HUES6 (cell line): ENCODE measurements around the gene CBLL1.

ENCODE experiments used
- H3K27ac ChIP-seq: 2 replicates; pipeline ENCODE4 v1.7.0; 2013; ENCODE audit warnings: low read depth, mild to moderate bottlenecking, low read length, inconsistent platforms
- H3K27me3 ChIP-seq: 2 replicates; pipeline ENCODE4 v1.6.1; 2013; ENCODE audit warnings: low read length; ENCODE audit not compliant: control insufficient read depth, insufficient read depth
- H3K36me3 ChIP-seq: 2 replicates; pipeline ENCODE4 v1.6.1; 2013; ENCODE audit warnings: low read length; ENCODE audit not compliant: control insufficient read depth, insufficient read depth
- H3K4me1 ChIP-seq: 2 replicates; pipeline ENCODE4 v1.6.1; 2013; ENCODE audit warnings: low read length; ENCODE audit not compliant: control insufficient read depth, insufficient read depth
- H3K4me3 ChIP-seq: 2 replicates; pipeline ENCODE4 v1.5.1; 2013; ENCODE audit warnings: low read depth, low read length
- H3K9ac ChIP-seq: one replicate; pipeline ENCODE4 v1.6.1; 2013; ENCODE audit warnings: mild to moderate bottlenecking, low read length
- H3K9me3 ChIP-seq: 2 replicates; pipeline ENCODE4 v1.6.1; 2013; ENCODE audit warnings: low read depth, low read length; ENCODE audit not compliant: control insufficient read depth, insufficient read depth

Gene CBLL1

GRCh38 chr7:107783648-107784047, 39.7 kb downstream of the CBLL1 start:
- Histone ChIP-seq H3K9me3 (no peaks in the 10 kb centered on the region), H3K36me3 (no peaks in the 10 kb centered on the region), H3K4me3 (no peak overlapping the region), H3K4me1 (peaks cover 22% of the 10 kb centered on the region), H3K27me3 (no peaks in the 10 kb centered on the region), H3K27ac (no peak overlapping the region), H3K9ac (no peak overlapping the region)

DNA sequence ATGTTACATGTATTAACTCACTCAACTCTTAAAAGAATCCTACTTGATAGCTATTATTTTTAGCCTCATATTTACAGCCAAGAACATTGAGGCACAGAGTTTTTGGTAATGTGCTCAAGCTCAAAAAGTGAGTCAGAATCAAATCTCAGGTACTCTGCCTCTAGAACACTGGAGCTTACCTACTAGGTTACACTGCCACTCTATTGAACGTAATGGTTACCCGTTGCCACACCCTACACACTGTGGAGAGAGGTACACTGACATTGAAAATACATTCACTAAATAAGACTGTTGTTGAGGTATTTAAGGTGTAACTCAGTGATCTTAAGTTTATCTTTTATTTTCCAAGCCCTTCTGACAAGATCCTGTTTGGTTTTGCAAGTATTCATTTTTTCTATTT, 41.2 kb downstream of the CBLL1 start:
- Histone ChIP-seq H3K4me3 (no peak overlapping the region), H3K4me1 (peaks cover 22% of the 10 kb centered on the region), H3K9me3 (no peaks in the 10 kb centered on the region), H3K36me3 (no peaks in the 10 kb centered on the region), H3K9ac (no peak overlapping the region), H3K27ac (no peak overlapping the region), H3K27me3 (no peaks in the 10 kb centered on the region)

DNA sequence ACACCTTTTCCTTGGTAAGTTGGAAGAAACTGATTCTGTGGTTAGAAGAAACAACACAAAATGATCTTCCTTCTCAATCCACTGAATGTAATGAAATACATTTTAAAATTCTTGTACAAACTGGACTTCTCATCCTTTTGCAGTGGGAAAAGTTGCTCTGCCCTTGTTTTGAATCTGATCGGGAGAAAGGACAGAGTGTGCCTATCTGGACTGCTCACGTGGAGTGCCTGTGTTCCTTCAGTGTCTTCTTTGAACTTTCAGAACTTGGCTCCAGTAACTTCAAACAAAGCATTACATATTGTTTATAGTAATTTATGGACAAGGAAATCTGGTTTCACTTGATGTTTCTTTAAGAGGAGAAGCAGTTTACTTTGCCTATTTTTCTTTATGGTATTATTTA, 42.0 kb downstream of the CBLL1 start:
- Histone ChIP-seq H3K4me3 (no peak overlapping the region), H3K36me3 (no peaks in the 10 kb centered on the region), H3K9me3 (no peaks in the 10 kb centered on the region), H3K9ac (no peak overlapping the region), H3K27ac (no peak overlapping the region), H3K4me1 (peaks cover 22% of the 10 kb centered on the region), H3K27me3 (no peaks in the 10 kb centered on the region)

DNA sequence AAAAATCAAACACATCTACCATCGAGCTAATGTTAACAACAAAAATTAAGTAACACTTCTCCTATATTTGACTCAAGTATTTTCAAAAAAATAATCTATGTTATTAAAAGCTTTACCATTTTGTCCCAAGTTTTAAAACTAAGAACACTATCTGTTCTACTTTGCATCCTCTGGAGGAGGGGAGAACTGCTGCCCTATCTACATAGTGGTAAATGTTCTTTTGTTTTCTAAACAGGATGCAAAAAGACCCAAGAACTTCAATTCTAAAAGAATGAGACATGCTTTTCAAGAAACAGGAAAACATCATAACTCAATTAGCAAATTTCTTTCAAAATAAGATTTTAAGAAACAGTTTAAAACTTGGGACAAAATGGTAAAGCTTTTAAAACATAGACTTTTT, 44.3 kb downstream of the CBLL1 start:
- H3K27ac ChIP-seq: 0 out of 2 replicates have a peak overlapping the region, but pooled peaks have one; percentile 35
- H3K27me3 ChIP-seq: no peaks in the 10 kb centered on the region
- no peak overlapping the region for H3K9ac ChIP-seq
- no peak overlapping the region for H3K4me3 ChIP-seq
- H3K4me1 ChIP-seq: peaks cover 22% of the 10 kb centered on the region
- H3K36me3 ChIP-seq: no peaks in the 10 kb centered on the region
- H3K9me3 ChIP-seq: no peaks in the 10 kb centered on the region

DNA sequence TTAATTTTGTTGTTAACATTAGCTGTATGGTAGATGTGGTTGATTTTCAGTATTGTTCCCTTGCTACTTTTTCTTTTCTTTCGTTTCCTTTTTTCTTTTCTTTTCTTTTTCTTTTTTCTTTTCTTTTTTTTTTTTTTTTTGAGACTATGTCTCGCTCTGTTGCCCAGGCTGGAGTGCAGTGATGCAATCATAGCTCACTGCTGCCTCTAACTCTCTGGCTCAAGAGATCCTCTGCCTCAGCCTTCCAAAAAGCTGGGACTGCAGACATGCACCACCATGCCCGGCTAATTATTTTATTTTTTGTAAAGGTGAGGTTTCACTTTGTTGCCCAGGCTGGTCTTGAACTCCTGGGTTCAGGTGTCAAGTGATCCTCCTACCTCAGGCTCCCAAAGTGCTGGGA, 44.7 kb downstream of the CBLL1 start:
- H3K4me3 ChIP-seq: no peak overlapping the region
- H3K9ac ChIP-seq: no peak overlapping the region
- H3K27me3 ChIP-seq: no peaks in the 10 kb centered on the region
- no peaks in the 10 kb centered on the region for H3K36me3 ChIP-seq
- H3K9me3 ChIP-seq: no peaks in the 10 kb centered on the region
- H3K4me1 ChIP-seq: peaks cover 22% of the 10 kb centered on the region
- H3K27ac ChIP-seq: no peak overlapping the region

- H3K27me3 ChIP-seq: no peaks in the 10 kb centered on the region
- no peak overlapping the region for H3K9ac ChIP-seq
- H3K9me3 ChIP-seq: no peaks in the 10 kb centered on the region
- H3K27ac ChIP-seq: no peak overlapping the region
- no peak overlapping the region for H3K4me3 ChIP-seq
- H3K4me1 ChIP-seq: peaks cover 22% of the 10 kb centered on the region
- no peaks in the 10 kb centered on the region for H3K36me3 ChIP-seq
Observed at GRCh38 chr7:107789647-107790046, 45.7 kb downstream of the CBLL1 start.

- no peaks in the 10 kb centered on the region for H3K27me3 ChIP-seq
- H3K9me3 ChIP-seq: no peaks in the 10 kb centered on the region
Observed at GRCh38 chr7:107792364-107792763, 48.4 kb downstream of the CBLL1 start.

DNA sequence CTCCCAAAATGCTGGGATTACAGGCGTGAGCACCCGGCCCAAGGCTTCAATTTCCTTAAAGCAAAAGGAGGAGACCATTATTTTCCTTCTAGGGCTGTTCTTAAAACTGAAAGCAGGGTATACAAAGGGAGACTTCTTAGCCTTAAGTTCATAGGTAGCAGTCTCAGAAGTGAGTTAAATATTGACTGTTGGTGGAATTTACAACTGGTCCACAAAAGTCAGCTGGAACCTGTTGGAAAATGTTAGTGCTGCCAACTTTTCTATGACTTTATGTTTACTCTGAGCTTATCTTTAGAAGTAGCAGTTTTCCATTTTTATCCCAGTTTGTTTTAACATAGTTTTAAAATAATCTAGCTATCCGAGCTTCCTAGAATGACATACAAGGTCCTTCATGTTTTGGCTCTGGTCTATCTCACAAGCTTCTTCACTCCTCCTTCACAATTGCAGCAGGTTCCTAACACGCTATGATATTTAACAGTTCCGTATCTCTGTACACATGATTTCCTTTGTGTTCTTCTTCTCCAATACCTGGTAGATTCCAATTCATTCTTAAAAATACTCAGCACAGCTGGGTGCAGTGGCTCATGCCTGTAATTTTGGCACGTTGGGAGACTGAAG, 55.8 kb downstream of the CBLL1 start:
- Histone ChIP-seq H3K9ac (no peak overlapping the region), H3K27me3 (no peaks in the 10 kb centered on the region), H3K4me3 (no peak overlapping the region), H3K4me1 (no peaks in the 10 kb centered on the region), H3K27ac (no peak overlapping the region), H3K9me3 (no peaks in the 10 kb centered on the region), H3K36me3 (no peaks in the 10 kb centered on the region)

More at GRCh38 chr7:107792364-107792763, 48.4 kb downstream of the CBLL1 start:
- H3K4me1 ChIP-seq: peaks cover 12% of the 10 kb centered on the region
- H3K36me3 ChIP-seq: no peaks in the 10 kb centered on the region
- H3K9ac ChIP-seq: no peak overlapping the region
- no peak overlapping the region for H3K27ac ChIP-seq
- no peak overlapping the region for H3K4me3 ChIP-seq

- Histone ChIP-seq H3K4me1 (no peaks in the 10 kb centered on the region), H3K27me3 (no peaks in the 10 kb centered on the region), H3K36me3 (no peaks in the 10 kb centered on the region), H3K4me3 (no peak within 1 kb of the TSS), H3K9me3 (no peaks in the 10 kb centered on the region), H3K9ac (no peak within 1 kb of the TSS), H3K27ac (no peak within 1 kb of the TSS)
Observed at GRCh38 chr7:107803009-107803610, 59.2 kb downstream of the CBLL1 start, which contains the start of gene SLC26A3. Gene SLC26A3, minus strand, starts transcription at chr7:107803223. Its CDS starts 8,714 bp downstream, at chr7:107794509.

GRCh38 chr7:107809179-107809578, 65.2 kb downstream of the CBLL1 start:
- Histone ChIP-seq H3K4me1 (no peaks in the 10 kb centered on the region), H3K9ac (no peak overlapping the region), H3K27ac (no peak overlapping the region), H3K27me3 (no peaks in the 10 kb centered on the region), H3K36me3 (no peaks in the 10 kb centered on the region), H3K4me3 (no peak overlapping the region), H3K9me3 (no peaks in the 10 kb centered on the region)

DNA sequence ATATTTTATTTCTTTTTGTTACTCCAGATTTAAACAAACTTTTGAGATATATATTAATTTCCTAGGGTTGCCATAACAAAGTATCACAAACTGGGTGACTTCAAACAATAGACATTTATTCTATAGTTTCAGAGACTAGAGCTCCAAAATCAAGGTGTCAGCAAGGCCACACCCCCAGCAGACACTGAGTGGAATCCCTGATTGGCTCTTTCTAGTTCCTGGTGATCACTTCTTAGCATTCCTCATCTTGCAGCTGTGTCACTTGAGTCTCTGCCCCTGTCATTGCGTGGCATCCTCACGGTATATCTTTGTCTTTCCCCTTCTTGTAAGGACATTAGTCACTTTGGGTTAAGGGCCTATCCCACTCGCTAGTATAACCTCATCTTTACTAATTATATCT, 66.7 kb downstream of the CBLL1 start:
- Histone ChIP-seq H3K27ac (no peak overlapping the region), H3K36me3 (no peaks in the 10 kb centered on the region)

More for the DNA sequence above, 66.7 kb downstream of the CBLL1 start:
- Histone ChIP-seq H3K27me3 (no peaks in the 10 kb centered on the region), H3K4me1 (no peaks in the 10 kb centered on the region), H3K9ac (no peak overlapping the region), H3K4me3 (no peak overlapping the region), H3K9me3 (no peaks in the 10 kb centered on the region)
